Lower leg skin (tissue), 3 donors: ENCODE data around the gene MAP1B.

Experiments used
- CTCF ChIP-seq, 3 donors: fragments of 450-650 bp; IDR thresholded peaks; one replicate each; pipeline ENCODE4 v1.5.1; 2016; ENCODE audit warnings: antibody characterized with exemption in 3 of 3, mild to moderate bottlenecking in 3 of 3, moderate library complexity in 2 of 3
- POLR2A ChIP-seq, 2 donors: fragments of 450-650 bp; IDR thresholded peaks; one replicate each; pipeline ENCODE4 v1.6.1; 2016 to 2017; ENCODE audit warnings: antibody characterized with exemption in 2 of 2, mild to moderate bottlenecking in 1 of 2, moderate library complexity in 1 of 2

GRCh38 chr5:72183101-72183520 is 75.8 kb downstream of the MAP1B start:
- no peak for TF ChIP-seq CTCF (IDR thresholded peaks at IDR 0.05)
- no peak for TF ChIP-seq POLR2A (IDR thresholded peaks at IDR 0.05)
